Activated CD8-positive, alpha-beta memory T cell treated with anti-CD3 and anti-CD28 coated beads for 1 hour (primary cell): ENCODE results near the gene PER3.
"Not testable (repeated sequence)": the region's sequence is repeated elsewhere in the genome, so short reads cannot be mapped to it uniquely, and the experiment has no call there.

Experiments used
- DNase-seq, 2 donors: peaks; one replicate each; pipeline ENCODE4 v3.0.0-alpha.2; 2020; ENCODE audit warnings: low read depth in 1 of 2; ENCODE audit errors: extremely low read depth in 1 of 2

The PER3 gene

GRCh38 chr1:7777591-7777990 is 6.5 kb upstream of the PER3 start:
- no peak for DNase-seq

- DNase-seq: no peak
Measured at GRCh38 chr1:7778133-7778628, 5.9 kb upstream of the PER3 start.

- no peak for DNase-seq
Measured at GRCh38 chr1:7780976-7781375, 3.1 kb upstream of the PER3 start.

GRCh38 chr1:7781501-7781900 is 2.6 kb upstream of the PER3 start:
- DNase-seq: no peak

DNA sequence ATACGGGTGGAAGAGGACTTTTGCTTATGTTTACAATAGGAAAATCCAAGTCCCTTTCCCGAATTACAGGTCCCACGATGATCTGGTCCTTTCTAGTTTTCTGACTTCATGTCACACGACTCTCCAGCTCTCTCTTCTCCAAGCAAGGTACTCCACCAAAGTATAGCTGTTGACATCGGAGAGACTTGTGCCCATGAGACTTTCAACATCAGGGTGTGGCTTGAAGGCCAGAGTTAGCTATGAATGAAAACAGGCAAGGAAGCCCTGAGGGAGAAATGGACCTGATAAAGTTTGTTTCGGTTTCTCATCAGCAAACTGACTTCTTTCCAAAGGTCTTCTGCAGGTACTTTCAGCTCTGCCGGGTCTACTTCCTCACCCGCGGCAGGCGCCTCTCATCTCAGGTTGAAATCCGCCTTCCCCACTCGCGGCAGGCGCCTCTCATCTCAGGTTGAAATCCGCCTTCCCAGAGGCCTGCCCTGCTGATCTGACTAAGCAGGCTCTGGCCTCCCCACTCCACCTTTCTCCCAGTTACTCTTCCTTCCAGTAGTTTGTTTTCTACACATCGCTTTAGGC is 2.1 kb upstream of the PER3 start:
- no peak for DNase-seq

DNA sequence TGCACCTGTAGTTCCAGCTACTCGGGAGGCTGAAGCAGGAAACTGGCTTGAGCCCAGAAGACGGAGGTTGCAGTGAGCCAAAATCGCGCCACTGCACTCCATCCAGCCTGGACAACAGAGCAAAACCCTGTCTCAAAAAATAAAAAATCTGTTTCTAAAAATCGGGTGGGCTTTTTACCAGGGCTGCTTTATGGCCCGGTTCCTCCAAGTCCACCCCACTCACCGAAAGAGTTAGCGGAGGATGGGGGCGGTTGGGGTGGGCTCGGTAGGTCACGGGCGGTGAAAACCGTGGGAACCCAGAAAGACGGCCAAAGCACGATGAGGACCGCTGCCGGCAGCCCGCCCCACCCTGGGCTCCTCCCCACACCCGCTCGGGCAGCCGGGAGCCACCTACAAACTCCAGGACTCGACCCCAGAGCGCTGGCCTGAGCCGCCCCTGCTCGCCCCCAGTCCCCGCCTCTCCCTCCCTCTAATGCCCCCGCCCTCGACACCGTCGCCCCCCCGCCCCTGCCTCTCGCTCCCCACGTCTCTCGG is 846 bp upstream of the PER3 start:
- no peak for DNase-seq

DNA sequence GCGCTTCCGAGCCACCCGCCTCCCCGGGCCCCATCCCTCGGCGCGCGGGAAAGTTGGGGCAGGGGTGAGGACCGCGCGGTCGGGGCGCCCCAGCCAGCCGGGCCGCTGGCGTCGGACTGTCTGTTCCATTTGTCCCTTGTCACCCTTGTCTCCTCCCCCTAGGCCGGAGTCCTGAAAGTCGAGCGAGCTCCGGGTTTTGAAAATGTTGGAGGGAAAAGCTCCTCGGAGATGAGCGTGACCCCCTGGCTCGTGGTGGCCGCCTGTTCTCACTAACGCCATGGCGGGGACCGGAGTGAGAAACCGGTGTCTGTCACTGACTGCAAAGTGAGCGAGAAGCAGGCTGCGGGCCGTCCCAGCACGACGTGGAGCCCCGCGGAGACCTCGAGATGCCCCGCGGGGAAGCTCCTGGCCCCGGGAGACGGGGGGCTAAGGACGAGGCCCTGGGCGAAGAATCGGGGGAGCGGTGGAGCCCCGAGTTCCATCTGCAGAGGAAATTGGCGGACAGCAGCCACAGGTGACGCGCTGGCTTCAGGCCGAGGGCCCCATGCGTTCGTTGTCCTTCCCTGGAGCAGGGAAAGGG is 491 bp downstream of the PER3 start:
- DNase-seq: no peak

- DNase-seq: no peak
Measured at GRCh38 chr1:7785108-7785507, 1.0 kb downstream of the PER3 start.

DNA sequence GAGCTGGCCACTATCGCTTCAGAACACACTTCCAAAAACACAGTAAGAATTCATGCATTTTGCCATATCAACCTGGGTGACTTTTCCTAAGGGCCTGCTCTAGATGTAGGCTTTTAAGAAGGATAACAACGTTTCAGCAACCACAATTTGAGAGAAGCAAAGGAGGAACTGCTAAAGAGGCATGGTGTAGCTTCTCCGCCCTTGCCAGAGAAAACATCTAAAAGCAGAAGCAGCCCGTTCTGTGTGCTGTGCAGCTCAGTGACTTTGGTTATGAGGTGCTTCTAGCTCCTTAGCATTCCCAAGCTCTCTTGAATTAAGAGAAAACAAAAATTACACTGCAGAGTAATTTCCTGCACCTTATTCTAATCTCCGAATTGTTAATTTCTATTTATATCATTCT is 2.7 kb downstream of the PER3 start:
- no peak for DNase-seq

GRCh38 chr1:7789828-7790227 is 5.7 kb downstream of the PER3 start:
- no peak for DNase-seq

DNA sequence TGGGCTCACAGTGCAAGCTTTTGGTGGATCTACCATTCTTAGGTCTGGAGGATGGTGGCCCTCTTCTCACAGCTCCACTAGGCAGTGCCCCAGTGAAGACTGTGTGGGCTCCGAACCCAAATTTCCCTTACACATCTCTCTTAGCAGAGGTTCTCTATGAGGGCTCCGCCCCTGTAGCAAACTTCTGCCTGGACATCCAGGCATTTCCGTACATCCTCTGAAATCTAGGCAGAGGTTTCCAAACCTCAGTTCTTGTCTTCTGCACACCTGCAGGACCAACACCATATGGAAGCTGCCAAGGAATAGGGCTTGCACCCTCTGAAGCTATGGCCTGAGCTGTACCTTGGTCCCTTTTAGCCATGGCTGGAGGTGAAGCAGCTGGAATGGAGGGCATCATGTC is 6.9 kb downstream of the PER3 start:
- DNase-seq: not testable (repeated sequence)

DNA sequence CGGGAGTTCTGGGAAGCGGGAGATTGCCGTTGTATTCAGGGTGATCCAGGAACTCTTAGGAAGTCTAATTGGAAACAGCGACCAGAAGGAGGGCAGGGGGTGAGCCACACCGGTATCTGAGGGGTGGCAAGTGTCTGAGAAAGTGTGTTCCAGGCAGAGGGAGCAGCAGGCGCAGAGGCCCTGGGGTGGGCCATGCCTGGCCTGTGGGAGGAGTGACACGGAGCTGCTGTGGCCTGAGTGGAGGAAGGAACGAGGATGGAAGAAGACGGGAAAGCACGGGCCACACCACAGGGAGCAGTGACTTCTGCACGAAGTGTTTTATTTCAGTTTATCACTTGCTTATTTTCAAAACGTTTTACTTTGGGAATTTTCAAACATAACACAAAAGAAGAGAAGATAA is 11.3 kb downstream of the PER3 start:
- no peak for DNase-seq

DNA sequence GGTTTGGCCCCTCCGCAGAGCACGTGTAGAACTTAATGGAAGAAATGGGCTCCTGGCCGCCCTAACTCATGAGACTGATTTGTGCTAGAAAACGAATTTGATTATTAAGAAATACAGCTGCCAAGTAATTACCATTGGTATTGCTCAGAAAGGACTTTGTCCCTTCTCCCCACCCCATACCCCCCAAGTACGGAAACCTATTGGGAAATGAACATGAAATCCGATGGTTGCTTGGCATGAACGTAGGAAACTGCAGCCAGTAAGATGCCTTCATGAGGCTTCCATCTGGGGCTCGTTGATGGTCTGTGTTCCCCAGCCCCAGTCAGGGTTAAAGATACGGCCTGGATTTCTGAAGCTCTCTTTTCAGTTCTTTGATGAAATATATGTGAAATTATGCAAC is 21.4 kb downstream of the PER3 start:
- DNase-seq: no peak

- no peak for DNase-seq
Measured at GRCh38 chr1:7808253-7808844, 24.3 kb downstream of the PER3 start.

GRCh38 chr1:7809742-7810141 is 25.7 kb downstream of the PER3 start:
- no peak for DNase-seq

DNA sequence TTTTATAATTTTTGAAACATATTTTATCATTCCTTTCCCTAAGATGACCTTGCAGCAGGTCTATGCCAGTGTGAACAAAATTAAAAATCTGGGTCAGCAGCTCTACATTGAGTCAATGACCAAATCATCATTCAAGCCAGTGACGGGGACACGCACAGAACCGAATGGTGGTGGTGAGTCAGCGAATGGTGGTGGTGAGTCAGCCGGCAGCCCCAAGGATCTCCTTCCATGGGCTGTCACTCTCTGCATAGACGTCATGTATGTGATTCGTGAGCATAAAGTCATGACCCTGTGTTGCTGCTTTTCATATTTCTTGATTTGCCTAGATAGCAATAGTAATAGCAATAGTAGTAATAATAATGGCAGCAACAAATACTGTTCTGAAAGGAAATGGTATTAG is 26.3 kb downstream of the PER3 start:
- DNase-seq: no peak

DNA sequence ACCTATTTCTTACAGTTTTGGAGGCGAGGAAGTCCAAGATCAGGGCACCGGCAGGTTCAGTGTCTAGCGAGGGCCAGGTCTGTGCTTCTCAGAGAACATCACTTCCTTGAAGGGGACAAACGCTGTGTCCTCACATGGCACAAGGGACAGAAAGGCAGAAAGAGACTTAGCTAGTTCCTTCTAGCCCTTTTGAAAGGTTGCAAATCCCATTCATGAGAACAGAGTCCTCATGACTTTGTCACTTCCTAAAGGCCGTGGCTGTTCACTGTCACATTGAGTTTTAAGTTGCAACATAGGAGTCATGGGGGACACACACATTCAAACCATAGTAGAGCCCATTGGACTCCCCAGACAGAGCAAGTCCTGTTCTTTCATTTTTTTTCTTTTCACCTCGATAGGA is 27.4 kb downstream of the PER3 start:
- no peak for DNase-seq

DNA sequence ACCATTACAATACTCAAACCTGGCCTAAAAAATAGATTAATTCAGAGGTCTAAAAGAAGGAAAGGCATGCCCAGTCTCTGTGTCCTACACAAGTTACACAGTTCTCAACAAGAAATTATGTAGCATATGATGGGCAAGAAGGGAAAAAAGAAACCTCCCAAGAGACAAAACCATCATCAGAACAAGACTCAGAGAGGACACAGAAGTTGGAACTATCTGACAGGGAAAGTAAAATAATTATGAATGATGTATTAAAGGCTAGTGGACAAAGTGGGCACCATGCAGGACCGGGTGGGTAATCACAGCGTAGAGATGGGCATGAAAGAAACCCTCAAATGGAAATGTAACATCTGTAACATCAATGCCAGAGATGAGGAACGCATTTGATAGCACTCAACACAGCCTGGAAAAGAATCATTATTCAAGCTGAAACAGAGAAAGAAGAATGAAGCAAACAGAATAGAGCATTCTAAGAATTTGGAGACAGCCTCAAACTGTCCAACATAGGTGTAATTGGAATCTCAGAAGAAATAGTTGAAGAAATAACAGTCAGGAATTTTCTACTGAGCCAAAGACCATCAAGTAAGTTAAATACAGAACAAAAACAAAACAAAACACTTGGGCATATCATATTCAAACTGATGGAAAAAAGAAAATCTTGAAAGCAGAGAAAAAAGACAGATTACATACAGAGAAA is 29.7 kb downstream of the PER3 start:
- no peak for DNase-seq

DNA sequence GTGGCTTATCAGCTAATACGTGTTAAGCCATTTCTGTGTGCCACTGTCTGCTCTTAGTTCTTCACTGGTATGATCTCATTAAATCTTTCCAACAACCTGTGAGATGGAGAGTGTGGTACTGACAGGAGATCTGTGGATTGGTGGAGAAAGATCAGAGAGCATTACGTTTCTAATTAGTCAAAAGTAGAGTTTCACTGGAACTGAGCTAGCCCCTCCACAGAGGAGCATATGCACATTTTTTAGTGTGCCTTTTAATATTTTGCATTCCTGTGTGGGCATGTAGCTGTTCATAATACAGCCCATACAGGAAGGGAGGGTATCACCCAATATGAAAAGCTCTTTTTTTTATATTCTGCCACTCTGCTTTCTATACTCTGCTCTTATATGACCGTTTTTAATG is 37.2 kb downstream of the PER3 start:
- DNase-seq: no peak

DNA sequence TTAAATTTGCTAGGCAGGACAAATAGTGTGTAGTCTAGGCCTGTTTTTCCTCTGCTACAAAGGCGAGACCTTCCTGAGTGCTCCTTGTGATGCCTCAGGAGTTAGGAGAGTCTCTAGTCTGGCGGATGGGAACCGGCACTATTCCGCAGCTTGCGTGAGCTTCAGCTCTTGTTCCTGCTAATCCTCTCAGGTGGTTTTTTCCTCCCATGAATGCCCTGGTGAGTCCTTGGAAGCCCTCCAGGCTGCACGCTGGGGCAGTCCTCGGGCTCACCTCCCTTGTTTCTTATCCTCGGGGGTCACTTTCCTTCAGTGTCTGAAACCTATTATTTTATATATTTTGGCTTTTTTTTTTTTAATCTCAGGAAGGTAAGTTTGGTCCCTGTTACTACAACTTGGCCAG is 40.6 kb downstream of the PER3 start:
- DNase-seq: no peak

- DNase-seq: no peak
Measured at GRCh38 chr1:7826363-7826762, 42.3 kb downstream of the PER3 start.
